Measurements from ENCODE around the gene TCF7.
"Not testable (repeated sequence)": the region's sequence is repeated elsewhere in the genome, so short reads cannot be mapped to it uniquely, and the experiment has no call there.

Gene TCF7

GRCh38 chr5:134151723-134152122 is 37.2 kb downstream of the TCF7 start:
- DNase-seq = no peak
- H3K27me3 Mint-ChIP-seq (ENCODE audit: low read depth, poor library complexity) = peaks cover 6% of the 10 kb centered on the region
- H3K36me3 Mint-ChIP-seq (ENCODE audit: low read depth) = peaks cover 59% of the 10 kb centered on the region
- H3K4me3 Mint-ChIP-seq = no peak overlapping the region
- peaks cover 44% of the 10 kb centered on the region for H3K4me1 Mint-ChIP-seq
- H3K27ac Mint-ChIP-seq = no peak overlapping the region
- no peaks in the 10 kb centered on the region for H3K9me3 Mint-ChIP-seq
- TF ChIP-seq CTCF (IDR thresholded peaks at IDR 0.05) = no peak

- not testable (repeated sequence) for H3K27ac Mint-ChIP-seq; DNase-seq; H3K4me3 Mint-ChIP-seq; H3K27me3 Mint-ChIP-seq (ENCODE audit: low read depth, poor library complexity); H3K9me3 Mint-ChIP-seq
- peaks cover 38% of the 10 kb centered on the region for H3K4me1 Mint-ChIP-seq
- H3K36me3 Mint-ChIP-seq (ENCODE audit: low read depth) = peaks cover 59% of the 10 kb centered on the region
These were observed 37.8 kb downstream of the TCF7 start for GRCh38 chr5:134152173-134152832.

GRCh38 chr5:134153241-134153640 is 38.8 kb downstream of the TCF7 start:
- Mint-ChIP-seq H3K36me3 (ENCODE audit: low read depth) (peaks cover 68% of the 10 kb centered on the region), H3K4me1 (peaks cover 31% of the 10 kb centered on the region), H3K27ac (no peak overlapping the region), H3K27me3 (ENCODE audit: low read depth, poor library complexity) (no peaks in the 10 kb centered on the region), H3K4me3 (no peak overlapping the region), H3K9me3 (no peaks in the 10 kb centered on the region)
- no peak for TF ChIP-seq CTCF (IDR thresholded peaks at IDR 0.05)
- no peak for DNase-seq

GRCh38 chr5:134153657-134154056 is 39.2 kb downstream of the TCF7 start:
- Mint-ChIP-seq H3K4me3 (no peak overlapping the region), H3K27me3 (ENCODE audit: low read depth, poor library complexity) (no peaks in the 10 kb centered on the region), H3K27ac (no peak overlapping the region), H3K9me3 (no peaks in the 10 kb centered on the region), H3K4me1 (peaks cover 27% of the 10 kb centered on the region), H3K36me3 (ENCODE audit: low read depth) (peaks cover 72% of the 10 kb centered on the region)
- no peak for TF ChIP-seq CTCF (IDR thresholded peaks at IDR 0.05)
- DNase-seq = no peak

- DNase-seq = no peak
- Mint-ChIP-seq H3K27me3 (ENCODE audit: low read depth, poor library complexity) (no peaks in the 10 kb centered on the region), H3K9me3 (peaks cover 24% of the 10 kb centered on the region), H3K4me1 (peaks cover 4% of the 10 kb centered on the region), H3K36me3 (ENCODE audit: low read depth) (peaks cover 87% of the 10 kb centered on the region), H3K27ac (no peak overlapping the region), H3K4me3 (no peak overlapping the region)
- TF ChIP-seq CTCF (IDR thresholded peaks at IDR 0.05) = no peak
These were observed 47.3 kb downstream of the TCF7 start for GRCh38 chr5:134161513-134162395.

- Mint-ChIP-seq H3K4me1 (peaks cover 4% of the 10 kb centered on the region), H3K27me3 (ENCODE audit: low read depth, poor library complexity) (no peaks in the 10 kb centered on the region), H3K27ac (no peak overlapping the region), H3K9me3 (peaks cover 24% of the 10 kb centered on the region), H3K36me3 (ENCODE audit: low read depth) (peaks cover 93% of the 10 kb centered on the region), H3K4me3 (no peak overlapping the region)
- no peak for DNase-seq
- TF ChIP-seq CTCF (IDR thresholded peaks at IDR 0.05) = no peak
These were observed 48.1 kb downstream of the TCF7 start for GRCh38 chr5:134162592-134162991.

All from nephron progenitor cell (in vitro differentiated cells).